Putamen (tissue), 1 donor: ENCODE measurements around the gene C9orf152.
A peak's percentile ranks its signal among the peaks of the same experiment; 100 is the strongest.

Source experiments
- DNase-seq: peaks from one replicate; pipeline ENCODE4 v3.0.0-alpha.2; 2016; ENCODE audit warnings: low spot score

The C9orf152 gene

GRCh38 chr9:110180511-110181434 lies 27.2 kb downstream of the C9orf152 start:
- DNase-seq, result no peak

- no peak for DNase-seq
Observed at GRCh38 chr9:110179734-110180133, 28.2 kb downstream of the C9orf152 start.

- no peak for DNase-seq
Observed at GRCh38 chr9:110178281-110178680, 29.7 kb downstream of the C9orf152 start.

GRCh38 chr9:110175275-110175968 lies 32.5 kb downstream of the C9orf152 start:
- no peak for DNase-seq

DNA sequence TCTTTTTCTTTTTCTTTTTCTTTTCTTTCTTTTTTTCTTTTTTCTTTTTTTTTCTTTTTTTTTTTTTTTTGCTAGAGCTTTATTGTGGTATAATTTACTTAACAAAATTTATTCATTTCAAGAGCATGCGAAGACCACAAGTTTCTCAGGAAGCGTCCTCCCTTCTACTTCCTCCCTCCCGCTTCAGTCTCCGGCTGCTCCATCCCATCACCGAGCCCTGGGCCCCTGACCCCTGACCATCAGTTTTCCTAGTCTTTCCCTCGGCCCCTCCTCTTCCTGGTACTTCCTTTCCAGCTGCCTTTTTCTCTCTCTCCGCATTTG lies 34.7 kb downstream of the C9orf152 start:
- DNase-seq, result no peak

- no peak for DNase-seq
Observed at GRCh38 chr9:110170357-110171257, 37.4 kb downstream of the C9orf152 start.

DNA sequence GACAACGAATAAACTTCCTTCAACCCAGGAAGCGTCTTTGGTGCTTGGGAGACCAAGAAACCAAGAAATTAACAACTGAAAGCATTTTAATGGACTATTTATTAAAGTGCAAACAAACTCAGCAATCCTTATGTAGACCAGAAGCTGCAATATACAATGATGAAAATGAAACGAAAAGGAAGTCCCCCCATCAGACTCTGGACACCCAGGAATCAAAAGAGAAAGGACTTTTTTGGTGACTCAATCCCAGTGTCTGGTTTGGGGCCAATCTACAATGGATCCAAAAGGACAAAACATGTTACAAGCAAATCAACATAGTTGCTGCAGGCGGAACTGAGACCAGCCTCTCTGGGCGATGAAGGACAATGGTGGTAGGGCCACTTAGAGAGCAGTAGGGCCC lies 39.5 kb downstream of the C9orf152 start:
- no peak for DNase-seq

- no peak for DNase-seq
Observed at GRCh38 chr9:110161940-110162339, 46.0 kb downstream of the C9orf152 start.

- DNase-seq, result no peak
Observed at GRCh38 chr9:110160685-110161084, 47.3 kb downstream of the C9orf152 start.

GRCh38 chr9:110160123-110160522 lies 47.8 kb downstream of the C9orf152 start:
- DNase-seq, result no peak

GRCh38 chr9:110157823-110158664 lies 49.9 kb downstream of the C9orf152 start:
- no peak for DNase-seq

- DNase-seq, result no peak
Observed at GRCh38 chr9:110156902-110157301, 51.1 kb downstream of the C9orf152 start.

- no peak for DNase-seq
Observed at GRCh38 chr9:110156416-110156815, 51.5 kb downstream of the C9orf152 start.

DNA sequence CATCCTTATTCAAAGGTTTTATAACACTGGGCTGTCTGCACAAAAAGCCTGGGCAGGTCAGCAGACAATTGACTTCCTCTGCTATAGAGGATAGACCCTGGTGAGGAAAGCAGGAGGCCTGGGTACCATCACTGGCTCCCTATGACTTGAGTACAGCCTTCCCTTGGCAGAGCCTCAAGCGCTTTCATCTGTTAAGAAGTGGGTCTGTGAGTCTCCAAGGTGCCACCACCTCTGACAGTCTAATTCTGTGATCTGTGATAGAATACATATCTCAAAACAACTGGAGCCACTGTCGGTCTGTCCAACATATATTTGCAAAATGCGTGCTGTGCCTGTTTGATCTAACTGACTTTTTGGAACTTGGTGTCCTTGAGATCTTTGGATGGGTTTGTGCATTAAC lies 52.2 kb downstream of the C9orf152 start:
- no peak for DNase-seq

GRCh38 chr9:110153431-110153830 lies 54.5 kb downstream of the C9orf152 start:
- no peak for DNase-seq

GRCh38 chr9:110152704-110153374 lies 55.1 kb downstream of the C9orf152 start:
- DNase-seq, result peak; percentile 37
